MM.1S (cell line): ENCODE results near the gene SMYD1.

Experiments used
- DNase-seq: peaks from one replicate; pipeline ENCODE4 v3.0.0-alpha.2; 2015
- H2AFZ ChIP-seq: fragments of 300-600 bp; sonication (generic); 2 replicates; pipeline ENCODE4 v1.6.0; 2016; ENCODE audit warnings: antibody characterized with exemption, low read length
- H3F3A ChIP-seq: fragments of 300-600 bp; sonication (generic); 2 replicates; pipeline ENCODE4 v1.6.1; 2016; ENCODE audit warnings: mild to moderate bottlenecking, antibody characterized with exemption, low read length, moderate library complexity, mixed read lengths; ENCODE audit not compliant: insufficient read depth
- H3K27ac ChIP-seq: fragments of 300-600 bp; sonication (generic); 2 replicates; pipeline ENCODE4 v1.5.1; 2016; ENCODE audit warnings: mild to moderate bottlenecking, low read length
- H3K27me3 ChIP-seq: fragments of 300-600 bp; sonication (generic); replicated peaks from 2 replicates; pipeline ENCODE4 v1.6.0; 2016; ENCODE audit warnings: low read length; ENCODE audit not compliant: insufficient read depth
- H3K36me3 ChIP-seq: fragments of 300-600 bp; sonication (generic); replicated peaks from 2 replicates; pipeline ENCODE4 v1.6.1; 2016; ENCODE audit warnings: mild to moderate bottlenecking, low read length, mixed read lengths; ENCODE audit not compliant: insufficient read depth
- H3K4me1 ChIP-seq: fragments of 300-600 bp; sonication (generic); 2 replicates; pipeline ENCODE4 v1.6.1; 2016; ENCODE audit warnings: low read length, mixed read lengths
- H3K4me2 ChIP-seq: fragments of 300-600 bp; sonication (generic); 2 replicates; pipeline ENCODE4 v1.6.0; 2016; ENCODE audit warnings: low read depth, low read length
- H3K4me3 ChIP-seq: fragments of 300-600 bp; sonication (generic); 2 replicates; pipeline ENCODE4 v1.5.1; 2016; ENCODE audit warnings: low read length, mixed read lengths
- H3K79me2 ChIP-seq: fragments of 300-600 bp; sonication (generic); 2 replicates; pipeline ENCODE4 v1.6.1; 2016; ENCODE audit warnings: mixed run types, low read length, mixed read lengths
- H3K9ac ChIP-seq: fragments of 300-600 bp; sonication (generic); 2 replicates; pipeline ENCODE4 v1.6.1; 2016; ENCODE audit warnings: low read length, mixed read lengths
- H3K9me2 ChIP-seq: fragments of 300-600 bp; sonication (generic); replicated peaks from 2 replicates; pipeline ENCODE4 v1.6.1; 2016; ENCODE audit warnings: mild to moderate bottlenecking, low read length, mixed read lengths; ENCODE audit not compliant: insufficient read depth
- H3K9me3 ChIP-seq: fragments of 300-600 bp; sonication (generic); replicated peaks from 2 replicates; pipeline ENCODE4 v1.6.1; 2016; ENCODE audit warnings: mild to moderate bottlenecking, low read length, mixed read lengths; ENCODE audit not compliant: insufficient read depth
- H4K20me1 ChIP-seq: fragments of 300-600 bp; sonication (generic); 2 replicates; pipeline ENCODE4 v1.6.1; 2016; ENCODE audit warnings: mild to moderate bottlenecking, low read length, moderate library complexity, mixed read lengths; ENCODE audit not compliant: insufficient read depth
- EZH2 ChIP-seq: fragments of 300-600 bp; sonication (generic); optimal IDR thresholded peaks from 2 replicates; pipeline ENCODE3; 2017; ENCODE audit warnings: low read depth, mild to moderate bottlenecking, antibody characterized with exemption, low read length, mixed read lengths
- EZH2phosphoT487 ChIP-seq: fragments of 300-600 bp; sonication (generic); IDR thresholded peaks from 2 replicates; pipeline ENCODE4 v1.6.1; 2018; ENCODE audit warnings: antibody characterized with exemption, low read length
- TF ChIP-seq, protein P1 (sequence below): fragments of 300-600 bp; sonication (generic); IDR thresholded peaks from 2 replicates; pipeline ENCODE4 v1.5.1; 2016; ENCODE audit warnings: antibody characterized with exemption, low read length, mixed read lengths

The SMYD1 gene

DNA sequence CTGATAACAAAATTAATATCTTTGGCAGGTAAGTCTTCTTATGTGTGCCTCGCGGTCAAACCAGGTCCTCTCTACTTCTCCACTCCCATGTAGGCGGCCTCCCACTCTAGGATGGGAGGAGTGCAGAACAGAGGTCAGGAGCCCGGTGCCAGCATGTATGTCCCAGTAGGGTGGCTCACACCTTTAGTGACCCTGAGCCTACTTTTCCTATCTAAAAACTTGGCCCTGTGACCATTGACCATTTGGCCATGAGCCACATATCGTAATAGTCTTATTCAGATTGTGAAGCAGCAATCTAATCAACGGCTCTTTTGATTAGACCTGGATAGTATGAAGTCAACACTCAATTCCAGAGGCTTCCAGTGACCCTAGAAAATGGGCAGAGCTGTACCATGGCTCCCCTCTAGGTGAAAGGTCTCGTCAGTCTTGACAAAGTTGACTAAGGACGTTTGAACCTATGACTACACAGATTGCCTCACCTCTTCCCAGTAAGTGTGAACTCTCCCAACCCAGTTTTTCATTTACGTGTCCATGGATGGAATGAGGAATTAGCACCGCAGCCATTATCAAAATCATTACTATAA is 77.4 kb downstream of the SMYD1 start:
- no peak overlapping the region for H3K27ac ChIP-seq
- no peak for DNase-seq
- H2AFZ ChIP-seq: no peak overlapping the region
- no peaks in the 10 kb centered on the region for H3K27me3 ChIP-seq
- TF ChIP-seq EZH2phosphoT487 (no peak), EZH2 (no peak)
- TF ChIP-seq, protein P1, sequence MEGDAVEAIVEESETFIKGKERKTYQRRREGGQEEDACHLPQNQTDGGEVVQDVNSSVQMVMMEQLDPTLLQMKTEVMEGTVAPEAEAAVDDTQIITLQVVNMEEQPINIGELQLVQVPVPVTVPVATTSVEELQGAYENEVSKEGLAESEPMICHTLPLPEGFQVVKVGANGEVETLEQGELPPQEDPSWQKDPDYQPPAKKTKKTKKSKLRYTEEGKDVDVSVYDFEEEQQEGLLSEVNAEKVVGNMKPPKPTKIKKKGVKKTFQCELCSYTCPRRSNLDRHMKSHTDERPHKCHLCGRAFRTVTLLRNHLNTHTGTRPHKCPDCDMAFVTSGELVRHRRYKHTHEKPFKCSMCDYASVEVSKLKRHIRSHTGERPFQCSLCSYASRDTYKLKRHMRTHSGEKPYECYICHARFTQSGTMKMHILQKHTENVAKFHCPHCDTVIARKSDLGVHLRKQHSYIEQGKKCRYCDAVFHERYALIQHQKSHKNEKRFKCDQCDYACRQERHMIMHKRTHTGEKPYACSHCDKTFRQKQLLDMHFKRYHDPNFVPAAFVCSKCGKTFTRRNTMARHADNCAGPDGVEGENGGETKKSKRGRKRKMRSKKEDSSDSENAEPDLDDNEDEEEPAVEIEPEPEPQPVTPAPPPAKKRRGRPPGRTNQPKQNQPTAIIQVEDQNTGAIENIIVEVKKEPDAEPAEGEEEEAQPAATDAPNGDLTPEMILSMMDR: no peak
- no peaks in the 10 kb centered on the region for H3K9me2 ChIP-seq
- no peaks in the 10 kb centered on the region for H3K36me3 ChIP-seq
- no peaks in the 10 kb centered on the region for H3F3A ChIP-seq
- no peak overlapping the region for H3K4me2 ChIP-seq
- no peak overlapping the region for H3K9ac ChIP-seq
- H3K9me3 ChIP-seq: no peaks in the 10 kb centered on the region
- no peaks in the 10 kb centered on the region for H3K79me2 ChIP-seq
- no peaks in the 10 kb centered on the region for H3K4me1 ChIP-seq
- no peaks in the 10 kb centered on the region for H4K20me1 ChIP-seq
- no peak overlapping the region for H3K4me3 ChIP-seq

DNA sequence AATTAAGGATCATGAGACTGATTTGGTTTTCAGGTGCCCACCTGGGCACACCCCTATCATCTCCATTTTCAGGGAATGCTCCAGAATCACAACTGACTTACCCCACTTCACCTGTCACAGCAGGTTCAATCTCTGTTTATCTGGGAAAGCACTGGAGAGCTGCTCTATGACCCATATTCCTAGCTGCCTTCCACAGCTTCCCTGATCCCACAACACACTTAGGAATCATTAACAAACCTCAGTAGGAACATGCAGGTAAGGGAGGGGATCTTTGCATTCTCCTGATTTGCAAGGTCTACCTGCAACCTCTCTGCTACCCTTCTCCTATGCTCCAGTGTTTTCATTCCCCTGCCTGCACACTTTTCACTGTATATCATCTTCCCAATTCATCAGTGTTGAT is 79.0 kb downstream of the SMYD1 start:
- DNase-seq: no peak
- no peaks in the 10 kb centered on the region for H3K36me3 ChIP-seq
- TF ChIP-seq EZH2phosphoT487: no peak
- TF ChIP-seq, protein P1: no peak
- TF ChIP-seq EZH2: no peak
- H3K4me1 ChIP-seq: no peaks in the 10 kb centered on the region
- no peaks in the 10 kb centered on the region for H3K79me2 ChIP-seq
- H3K9me2 ChIP-seq: no peaks in the 10 kb centered on the region
- no peak overlapping the region for H3K27ac ChIP-seq
- no peak overlapping the region for H3K4me2 ChIP-seq
- H2AFZ ChIP-seq: no peak overlapping the region
- no peaks in the 10 kb centered on the region for H3F3A ChIP-seq
- H3K9me3 ChIP-seq: no peaks in the 10 kb centered on the region
- no peak overlapping the region for H3K4me3 ChIP-seq
- H4K20me1 ChIP-seq: no peaks in the 10 kb centered on the region
- no peak overlapping the region for H3K9ac ChIP-seq
- H3K27me3 ChIP-seq: no peaks in the 10 kb centered on the region

DNA sequence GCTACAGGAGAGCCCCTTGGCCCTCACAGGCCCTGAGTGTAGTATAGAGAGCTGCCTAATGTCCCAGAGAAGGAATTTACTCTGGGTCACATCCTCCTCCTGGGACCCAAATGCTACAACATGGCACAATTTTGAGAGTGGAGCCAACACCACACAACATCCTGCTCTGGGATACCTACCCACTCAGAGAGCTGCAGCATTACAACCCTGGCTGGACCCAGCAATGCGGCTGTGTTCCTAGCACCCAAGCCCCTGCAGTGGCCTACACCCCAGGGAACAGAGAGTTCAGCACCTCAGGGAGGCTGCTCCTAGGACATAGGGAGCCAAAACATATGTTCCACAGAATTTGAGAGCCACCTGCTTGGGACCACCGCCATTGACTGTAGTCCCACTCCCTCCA is 79.5 kb downstream of the SMYD1 start:
- H3K4me1 ChIP-seq: no peaks in the 10 kb centered on the region
- no peak overlapping the region for H2AFZ ChIP-seq
- no peaks in the 10 kb centered on the region for H4K20me1 ChIP-seq
- H3K27me3 ChIP-seq: no peaks in the 10 kb centered on the region
- no peaks in the 10 kb centered on the region for H3K79me2 ChIP-seq
- H3K4me3 ChIP-seq: no peak overlapping the region
- H3K4me2 ChIP-seq: no peak overlapping the region
- no peak overlapping the region for H3K9ac ChIP-seq
- H3F3A ChIP-seq: no peaks in the 10 kb centered on the region
- H3K27ac ChIP-seq: no peak overlapping the region
- H3K9me2 ChIP-seq: no peaks in the 10 kb centered on the region
- no peaks in the 10 kb centered on the region for H3K36me3 ChIP-seq
- TF ChIP-seq EZH2phosphoT487 (no peak), EZH2 (no peak)
- TF ChIP-seq, protein P1: no peak
- no peaks in the 10 kb centered on the region for H3K9me3 ChIP-seq
- no peak for DNase-seq
